Breast epithelium (tissue), 3 donors: Measurements from ENCODE around the gene CTSL.

ENCODE experiments used
- CTCF ChIP-seq, 3 donors: fragments of 450-650 bp; IDR thresholded peaks; one replicate each; pipeline ENCODE4 v1.5.1; 2016 to 2017; ENCODE audit warnings: antibody characterized with exemption in 3 of 3, mild to moderate bottlenecking in 3 of 3, moderate library complexity in 3 of 3
- POLR2A ChIP-seq: fragments of 450-650 bp; IDR thresholded peaks from one replicate; pipeline ENCODE4 v1.6.1; 2016; ENCODE audit warnings: antibody characterized with exemption, mild to moderate bottlenecking, moderate library complexity
- POLR2AphosphoS5 ChIP-seq, 3 donors: sonication (generic); formaldehyde crosslinking; IDR thresholded peaks; one replicate each; pipeline ENCODE4 v1.6.1; 2017; ENCODE audit warnings: antibody characterized with exemption in 3 of 3

- TF ChIP-seq CTCF (IDR thresholded peaks at IDR 0.05) (no peak), POLR2AphosphoS5 (IDR thresholded peaks at IDR 0.05) (no peak), POLR2A (no peak)
These were observed 38.7 kb upstream of the CTSL start for GRCh38 chr9:87687207-87687606.
